ENCODE data around the gene ZMYND8. TPM values are rescaled to one million over a fixed set of nuclear protein-coding genes. Genes with fewer than 3 reads are reported as not detected.

ZMYND8 gene
- total RNA-seq, 1 experiment from 2014 or later = 11.6 TPM

GRCh38 chr20:47269309-47270165 lies 87.0 kb downstream of the ZMYND8 start:
- Histone ChIP-seq H3K27me3 (ENCODE audit: low read length) (no peaks in the 10 kb centered on the region), H3K9ac (ENCODE audit: low read length) (no peak overlapping the region), H3K9me3 (ENCODE audit: low read length) (no peaks in the 10 kb centered on the region), H3K27ac (ENCODE audit: low read length) (no peak overlapping the region), H3F3A (ENCODE audit: low read length, unreplicated experiment) (no peaks in the 10 kb centered on the region), H4K20me1 (ENCODE audit: low read length) (no peaks in the 10 kb centered on the region), H3K79me2 (ENCODE audit: low read length) (0 out of 2 replicates have a peak, but pooled peaks cover 6% of the 10 kb centered on the region), H3K4me3 (ENCODE audit: low read length) (no peak overlapping the region), H3K36me3 (ENCODE audit: low read depth, low read length) (peaks cover 7% of the 10 kb centered on the region; the same call in 1 of the 2 replicates), H3K4me1 (ENCODE audit: insufficient read depth, low read length) (peaks cover 15% of the 10 kb centered on the region), H3K9me2 (replicated peaks; ENCODE audit: low read length) (no peaks in the 10 kb centered on the region), H3K4me2 (ENCODE audit: low read length) (no peak overlapping the region), H2AFZ (ENCODE audit: low read length) (no peak overlapping the region)
- ChIA-PET CTCF (interaction anchor here (6.1 kb wide), 1 partner anchor 113 kb away, joined by 123 read pairs; no protein-coding TSS in a partner anchor), POLR2A (ENCODE audit: unreplicated experiment) (no interaction called here)
- BruUV-seq (replicated peaks) = no TSS peak
- DNase-seq (no peak), ATAC-seq (no peak)
- intact Hi-C loops (cut with micrococcal nuclease) = no loop called here
- TF ChIP-seq, protein P1, sequence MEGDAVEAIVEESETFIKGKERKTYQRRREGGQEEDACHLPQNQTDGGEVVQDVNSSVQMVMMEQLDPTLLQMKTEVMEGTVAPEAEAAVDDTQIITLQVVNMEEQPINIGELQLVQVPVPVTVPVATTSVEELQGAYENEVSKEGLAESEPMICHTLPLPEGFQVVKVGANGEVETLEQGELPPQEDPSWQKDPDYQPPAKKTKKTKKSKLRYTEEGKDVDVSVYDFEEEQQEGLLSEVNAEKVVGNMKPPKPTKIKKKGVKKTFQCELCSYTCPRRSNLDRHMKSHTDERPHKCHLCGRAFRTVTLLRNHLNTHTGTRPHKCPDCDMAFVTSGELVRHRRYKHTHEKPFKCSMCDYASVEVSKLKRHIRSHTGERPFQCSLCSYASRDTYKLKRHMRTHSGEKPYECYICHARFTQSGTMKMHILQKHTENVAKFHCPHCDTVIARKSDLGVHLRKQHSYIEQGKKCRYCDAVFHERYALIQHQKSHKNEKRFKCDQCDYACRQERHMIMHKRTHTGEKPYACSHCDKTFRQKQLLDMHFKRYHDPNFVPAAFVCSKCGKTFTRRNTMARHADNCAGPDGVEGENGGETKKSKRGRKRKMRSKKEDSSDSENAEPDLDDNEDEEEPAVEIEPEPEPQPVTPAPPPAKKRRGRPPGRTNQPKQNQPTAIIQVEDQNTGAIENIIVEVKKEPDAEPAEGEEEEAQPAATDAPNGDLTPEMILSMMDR (conservative IDR thresholded peaks at IDR 0.05; ENCODE audit: low read depth, low read length) = no peak
- TF ChIP-seq EZH2 (IDR thresholded peaks at IDR 0.05; ENCODE audit: low read length, unreplicated experiment) (no peak), EZH2phosphoT487 (IDR thresholded peaks at IDR 0.05; ENCODE audit: borderline replicate concordance, low read length) (no peak)

GRCh38 chr20:47267621-47268020 lies 88.9 kb downstream of the ZMYND8 start:
- intact Hi-C loops (cut with micrococcal nuclease) = no loop called here
- H2AFZ ChIP-seq (ENCODE audit: low read length) = no peak overlapping the region
- no TSS peak for BruUV-seq (replicated peaks)
- no peaks in the 10 kb centered on the region for H3K79me2 ChIP-seq (ENCODE audit: low read length)
- ChIA-PET CTCF (no interaction called here), POLR2A (ENCODE audit: unreplicated experiment) (no interaction called here)
- no peaks in the 10 kb centered on the region for H3K9me3 ChIP-seq (ENCODE audit: low read length)
- H3F3A ChIP-seq (ENCODE audit: low read length, unreplicated experiment) = no peaks in the 10 kb centered on the region
- no peak for ATAC-seq
- no peak overlapping the region for H3K4me3 ChIP-seq (ENCODE audit: low read length)
- no peak for DNase-seq
- peaks cover 7% of the 10 kb centered on the region; the same call in 1 of the 2 replicates for H3K36me3 ChIP-seq (ENCODE audit: low read depth, low read length)
- no peaks in the 10 kb centered on the region for H3K27me3 ChIP-seq (ENCODE audit: low read length)
- no peak overlapping the region for H3K9ac ChIP-seq (ENCODE audit: low read length)
- no peak overlapping the region for H3K27ac ChIP-seq (ENCODE audit: low read length)
- TF ChIP-seq EZH2phosphoT487 (IDR thresholded peaks at IDR 0.05; ENCODE audit: borderline replicate concordance, low read length) (no peak), EZH2 (IDR thresholded peaks at IDR 0.05; ENCODE audit: low read length, unreplicated experiment) (no peak)
- TF ChIP-seq, protein P1 (conservative IDR thresholded peaks at IDR 0.05; ENCODE audit: low read depth, low read length) = no peak
- no peaks in the 10 kb centered on the region for H3K9me2 ChIP-seq (replicated peaks; ENCODE audit: low read length)
- H4K20me1 ChIP-seq (ENCODE audit: low read length) = no peaks in the 10 kb centered on the region
- no peaks in the 10 kb centered on the region for H3K4me1 ChIP-seq (ENCODE audit: insufficient read depth, low read length)
- no peak overlapping the region for H3K4me2 ChIP-seq (ENCODE audit: low read length)
